B cell (primary cell): ENCODE measurements around the gene HELB. TPM values are rescaled to one million over a fixed set of nuclear protein-coding genes. Genes with fewer than 3 reads are reported as not detected.

Experiments
- ATAC-seq: fragments of 200-7000 bp; cut with Tn5 transposase; one replicate; pipeline ENCODE4 v1.10.0; 2021; ENCODE audit warnings: low read depth, mild to moderate bottlenecking, moderate number of reproducible peaks, moderate library complexity
- CTCF ChIA-PET: fragments of 350-600 bp; sonication (Branson Sonifier 250); formaldehyde crosslinking; loops from one replicate; lab custom pipeline; 2021; ENCODE audit warnings: antibody characterized with exemption, inconsistent platforms; lab: Charles Lee
- POLR2A ChIA-PET: fragments of 350-600 bp; sonication (Branson Sonifier 250); formaldehyde crosslinking; loops from one replicate; lab custom pipeline; 2021; ENCODE audit warnings: antibody characterized with exemption; lab: Charles Lee
- DNase-seq: peaks from one replicate; pipeline ENCODE4 v3.0.0; 2013
- H2AFZ ChIP-seq: 2 replicates; pipeline ENCODE4 v1.6.1; 2012; ENCODE audit warnings: mild to moderate bottlenecking, low read depth, low read length; ENCODE audit not compliant: insufficient read depth, poor library complexity, severe bottlenecking
- H3K27ac ChIP-seq, 2 donors: 1 replicate in 1 of 2; 2 replicates in 1 of 2; pipeline ENCODE4 v1.5.1; 2012 to 2013; ENCODE audit warnings: low read length in 2 of 2, mild to moderate bottlenecking in 2 of 2, moderate library complexity in 1 of 2
- H3K27me3 ChIP-seq, 4 experiments: fragments of 200-600 bp in 1 of 4; sonication (generic) in 1 of 4; replicated peaks in 1 of 4; 1 replicate in 2 of 4; 2 replicates in 2 of 4; pipeline versions ENCODE4 v1.6.1 to v1.7.0; 2013 to 2016; ENCODE audit warnings: low read length in 3 of 4, mild to moderate bottlenecking in 2 of 4, mixed read lengths in 1 of 4, moderate library complexity in 1 of 4; ENCODE audit not compliant: insufficient read depth in 4 of 4, control insufficient read depth in 3 of 4; ENCODE audit errors: control extremely low read depth in 1 of 4
- H3K36me3 ChIP-seq, 2 experiments: replicated peaks in 1 of 2; 1 replicate in 1 of 2; 2 replicates in 1 of 2; pipeline versions ENCODE4 v1.6.1 to v1.7.1; 2013; ENCODE audit warnings: low read length in 1 of 2; ENCODE audit not compliant: insufficient read depth in 2 of 2, control insufficient read depth in 1 of 2; ENCODE audit errors: control extremely low read depth in 1 of 2, extremely low read depth in 1 of 2
- H3K4me1 ChIP-seq, 2 donors: fragments of 200-600 bp in 1 of 2; sonication (generic) in 1 of 2; 1 replicate in 1 of 2; 2 replicates in 1 of 2; pipeline versions ENCODE4 v1.5.1 to v1.6.1; 2013 to 2017; ENCODE audit warnings: low read length in 2 of 2; ENCODE audit not compliant: control insufficient read depth in 2 of 2, insufficient read depth in 2 of 2
- H3K4me2 ChIP-seq: replicated peaks from 2 replicates; pipeline ENCODE3; 2012; ENCODE audit warnings: mild to moderate bottlenecking, low read depth, low read length; ENCODE audit not compliant: poor library complexity, severe bottlenecking
- H3K4me3 ChIP-seq, 5 experiments: fragments of 200-600 bp in 1 of 5; sonication (generic) in 1 of 5; 1 replicate in 3 of 5; 2 replicates in 2 of 5; pipeline versions ENCODE4 v1.5.1 to v1.7.0; 2011 to 2016; ENCODE audit warnings: low read length in 4 of 5, mild to moderate bottlenecking in 4 of 5, low read depth in 2 of 5, control low read depth in 1 of 5, moderate library complexity in 1 of 5; ENCODE audit not compliant: insufficient read depth in 1 of 5; ENCODE audit errors: control extremely low read depth in 1 of 5, extremely low read depth in 1 of 5
- H3K79me2 ChIP-seq: fragments of 200-600 bp; sonication (generic); one replicate; pipeline ENCODE4 v1.6.0; 2016; ENCODE audit warnings: low read length; ENCODE audit not compliant: control insufficient read depth, insufficient read depth
- H3K9ac ChIP-seq: fragments of 200-600 bp; sonication (generic); 2 replicates; pipeline ENCODE4 v1.6.1; 2017; ENCODE audit warnings: mild to moderate bottlenecking, low read length, moderate library complexity
- H3K9me3 ChIP-seq, 3 donors: one replicate each; pipeline versions ENCODE4 v1.6.1 to v1.7.1; 2013; ENCODE audit warnings: low read length in 2 of 3; ENCODE audit not compliant: control insufficient read depth in 2 of 3, insufficient read depth in 1 of 3; ENCODE audit errors: control extremely low read depth in 1 of 3
- H4K20me1 ChIP-seq: 2 replicates; pipeline ENCODE4 v1.6.0; 2012; ENCODE audit warnings: mild to moderate bottlenecking, low read length; ENCODE audit not compliant: insufficient read depth, control insufficient read depth, poor library complexity, severe bottlenecking
- H3K27ac Mint-ChIP-seq: one replicate; pipeline ENCODE4 v1.8.0; 2021; ENCODE audit warnings: mixed read lengths
- H3K27me3 Mint-ChIP-seq: one replicate; pipeline ENCODE4 v1.8.0; 2021; ENCODE audit warnings: mixed read lengths
- H3K4me1 Mint-ChIP-seq: one replicate; pipeline ENCODE4 v1.8.0; 2021; ENCODE audit warnings: mixed read lengths
- H3K4me3 Mint-ChIP-seq: one replicate; pipeline ENCODE4 v1.8.0; 2021; ENCODE audit warnings: mixed read lengths
- H3K9me3 Mint-ChIP-seq: one replicate; pipeline ENCODE4 v1.8.0; 2022; ENCODE audit warnings: mixed read lengths; ENCODE audit not compliant: insufficient read depth
- EZH2 ChIP-seq: IDR thresholded peaks from 2 replicates; pipeline ENCODE4 v1.6.1; 2012; ENCODE audit warnings: borderline replicate concordance, low read depth, mild to moderate bottlenecking, moderate library complexity, low read length; ENCODE audit not compliant: insufficient read depth, poor library complexity, severe bottlenecking
- WGBS: methylation state at CpG from one replicate; pipeline ENCODE4 v1.1.5; 2013; ENCODE audit warnings: missing lambda C conversion rate; ENCODE audit not compliant: insufficient coverage; 5-methylcytosine and 5-hydroxymethylcytosine counted together
- intact Hi-C: fragments of 100-400 bp; cut with micrococcal nuclease; formaldehyde crosslinking; loops from one replicate; pipeline ENCODE4 v1.10.0; 2022
- polyA plus RNA-seq: library from polyadenylated mRNA; depleted of rRNA; stranded (reverse); fragments of >200 nt; gene quantifications from 2 replicates; pipeline ENCODE4 v1.2.3, GENCODE V29; 2012
- total RNA-seq, 2 donors: library from RNA; stranded (reverse); fragments of 120-200 nt in 1 of 2; gene quantifications; 1 replicate in 1 of 2; 2 replicates in 1 of 2; pipeline versions ENCODE4 v1.2.3 to v1.2.4, GENCODE V29; 2013 to 2022
- TF ChIP-seq, protein P1 (sequence below): fragments of 200-600 bp; IDR thresholded peaks from one replicate; pipeline ENCODE4 v1.8.0; 2022; ENCODE audit warnings: antibody characterized with exemption, mild to moderate bottlenecking

The HELB gene
- total and polyA plus RNA-seq, 2 donors (not counting 1 experiment from before 2014, with no cell fraction given) = 2.4 to 10.0 TPM

DNA sequence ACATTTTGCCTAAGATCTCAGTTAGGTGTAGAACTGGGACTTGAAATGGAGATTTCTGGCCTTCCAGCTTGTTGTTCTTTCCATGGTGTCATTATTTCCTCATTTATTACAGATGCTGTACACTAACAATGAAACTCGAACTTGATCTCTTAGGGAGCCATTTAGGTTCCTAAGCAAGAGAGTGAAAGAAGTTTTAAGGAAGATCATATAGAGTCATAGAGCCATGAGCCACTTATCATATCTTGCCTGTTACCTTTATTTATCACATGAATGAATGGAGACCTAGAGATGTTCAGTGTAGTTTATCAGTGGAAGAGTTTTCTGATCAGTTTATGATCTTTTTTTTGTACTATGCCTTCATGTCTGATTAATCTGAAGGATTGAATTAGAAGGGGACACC is 9.9 kb downstream of the HELB start:
- H3K4me1 Mint-ChIP-seq = peaks cover 21% of the 10 kb centered on the region
- H3K9me3 Mint-ChIP-seq = no peaks in the 10 kb centered on the region
- Histone ChIP-seq H4K20me1 (no peaks in the 10 kb centered on the region), H3K4me3 (no peak overlapping the region), H3K9me3 (no peaks in the 10 kb centered on the region), H2AFZ (no peak overlapping the region), H3K4me1 (no peaks in the 10 kb centered on the region), H3K9ac (no peak overlapping the region), H3K27me3 (no peaks in the 10 kb centered on the region), H3K4me2 (no peak overlapping the region), H3K36me3 (peaks cover 10 to 33% of the 10 kb centered on the region in 2 experiments), H3K27ac (no peak overlapping the region), H3K79me2 (peaks cover 26% of the 10 kb centered on the region)
- DNase-seq (no peak), ATAC-seq (no peak)
- H3K27me3 Mint-ChIP-seq = no peaks in the 10 kb centered on the region
- H3K27ac Mint-ChIP-seq = no peak overlapping the region
- CTCF ChIA-PET = no interaction called here
- WGBS = no CpG with 5 or more reads among the region's 1 CpG
- intact Hi-C loops = no loop called here
- H3K4me3 Mint-ChIP-seq = no peak overlapping the region
- POLR2A ChIA-PET = no interaction called here
- TF ChIP-seq, protein P1, sequence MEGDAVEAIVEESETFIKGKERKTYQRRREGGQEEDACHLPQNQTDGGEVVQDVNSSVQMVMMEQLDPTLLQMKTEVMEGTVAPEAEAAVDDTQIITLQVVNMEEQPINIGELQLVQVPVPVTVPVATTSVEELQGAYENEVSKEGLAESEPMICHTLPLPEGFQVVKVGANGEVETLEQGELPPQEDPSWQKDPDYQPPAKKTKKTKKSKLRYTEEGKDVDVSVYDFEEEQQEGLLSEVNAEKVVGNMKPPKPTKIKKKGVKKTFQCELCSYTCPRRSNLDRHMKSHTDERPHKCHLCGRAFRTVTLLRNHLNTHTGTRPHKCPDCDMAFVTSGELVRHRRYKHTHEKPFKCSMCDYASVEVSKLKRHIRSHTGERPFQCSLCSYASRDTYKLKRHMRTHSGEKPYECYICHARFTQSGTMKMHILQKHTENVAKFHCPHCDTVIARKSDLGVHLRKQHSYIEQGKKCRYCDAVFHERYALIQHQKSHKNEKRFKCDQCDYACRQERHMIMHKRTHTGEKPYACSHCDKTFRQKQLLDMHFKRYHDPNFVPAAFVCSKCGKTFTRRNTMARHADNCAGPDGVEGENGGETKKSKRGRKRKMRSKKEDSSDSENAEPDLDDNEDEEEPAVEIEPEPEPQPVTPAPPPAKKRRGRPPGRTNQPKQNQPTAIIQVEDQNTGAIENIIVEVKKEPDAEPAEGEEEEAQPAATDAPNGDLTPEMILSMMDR = no peak
- no peak for TF ChIP-seq EZH2

DNA sequence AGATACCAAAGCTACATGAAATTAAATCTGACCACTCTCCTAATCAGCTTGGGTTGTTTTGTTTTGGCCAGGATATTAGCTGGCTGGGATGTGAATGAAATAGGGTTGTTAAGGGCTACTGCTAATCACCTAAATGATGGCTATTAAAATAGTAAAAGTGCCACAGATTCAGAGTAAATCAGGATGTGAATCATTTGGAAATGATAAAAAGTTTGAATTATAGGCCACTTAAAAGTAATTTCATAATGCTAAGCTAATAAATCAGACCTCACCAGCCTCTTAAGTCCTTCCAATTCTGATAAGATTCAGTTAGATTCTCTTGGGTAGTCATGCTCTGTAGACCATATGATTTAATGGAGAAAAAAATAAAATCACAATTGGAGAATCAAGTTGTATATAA is 12.0 kb downstream of the HELB start:
- DNase-seq = no peak
- TF ChIP-seq, protein P1 = no peak
- no peak for TF ChIP-seq EZH2
- Histone ChIP-seq H3K4me1 (no peaks in the 10 kb centered on the region), H3K79me2 (peaks cover 26% of the 10 kb centered on the region), H3K27ac (no peak overlapping the region), H3K4me2 (no peak overlapping the region), H3K27me3 (no peaks in the 10 kb centered on the region), H3K9me3 (no peaks in the 10 kb centered on the region), H3K36me3 (peaks cover 10 to 38% of the 10 kb centered on the region in 2 experiments), H4K20me1 (no peaks in the 10 kb centered on the region), H2AFZ (no peak overlapping the region), H3K9ac (no peak overlapping the region), H3K4me3 (no peak overlapping the region)
- no peak overlapping the region for H3K27ac Mint-ChIP-seq
- no peaks in the 10 kb centered on the region for H3K27me3 Mint-ChIP-seq
- ChIA-PET POLR2A (no interaction called here), CTCF (interaction anchor here (0.6 to 1.4 kb wide), 2 partner anchors 38 to 379 kb away, joined by 3 read pairs; no protein-coding TSS in a partner anchor)
- intact Hi-C loops = no loop called here
- H3K9me3 Mint-ChIP-seq = no peaks in the 10 kb centered on the region
- no peak overlapping the region for H3K4me3 Mint-ChIP-seq
- no peak for ATAC-seq
- H3K4me1 Mint-ChIP-seq = peaks cover 21% of the 10 kb centered on the region
